ENCODE data around the gene MDN1. TPM values are rescaled to one million over a fixed set of nuclear protein-coding genes. Genes with fewer than 3 reads are reported as not detected.

Gene MDN1
- total and polyA plus RNA-seq, 2 of the 4 experiments (the other 2 are of a cell fraction), result 7.7 to 26.7 TPM

DNA sequence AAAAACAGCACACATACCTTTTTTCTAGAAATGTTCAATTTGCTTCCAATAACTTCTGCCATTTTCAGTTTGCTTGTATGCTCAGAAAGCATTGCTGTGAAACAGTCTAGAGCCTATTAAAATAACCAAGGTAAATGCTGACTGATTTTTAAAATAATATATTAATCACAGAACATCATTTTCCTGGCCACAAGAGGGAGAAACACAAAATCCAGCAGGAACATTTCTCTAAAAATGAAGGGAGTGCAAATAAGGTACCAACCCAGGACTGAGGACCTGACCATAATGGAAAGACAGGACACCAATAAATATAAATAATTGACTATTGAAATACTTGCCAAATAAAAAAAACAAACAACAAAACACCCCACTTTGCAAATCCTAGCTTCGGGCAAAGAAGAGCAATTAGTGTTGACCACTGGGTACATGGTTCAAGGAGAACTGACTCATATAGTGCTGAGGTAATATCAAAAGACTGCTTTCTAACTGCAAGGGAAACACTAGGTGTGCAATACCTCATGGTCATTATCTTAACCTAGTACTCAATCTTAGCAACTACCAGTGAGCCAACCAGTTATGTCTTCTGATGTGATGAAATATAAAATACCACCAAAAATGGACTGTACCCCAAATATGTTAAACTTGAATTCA, 42.9 kb downstream of the MDN1 start:
- Histone ChIP-seq H3K9ac (ENCODE audit: low read depth, low read length) (no peak overlapping the region), H2AK5ac (ENCODE audit: low read depth, low read length) (no peak overlapping the region), H3K4me2 (ENCODE audit: low read depth, low read length) (no peak overlapping the region), H3K27me3 (ENCODE audit: control insufficient read depth, insufficient read depth, low read length) (no peaks in the 10 kb centered on the region), H4K20me1 (ENCODE audit: insufficient read depth, low read length) (no peaks in the 10 kb centered on the region), H3K23ac (ENCODE audit: low read depth, low read length) (no peak overlapping the region), H3K56ac (ENCODE audit: extremely low read depth, insufficient read depth, low read length) (no peak overlapping the region), H2AFZ (replicated peaks; ENCODE audit: low read length, poor library complexity) (no peak overlapping the region), H4K5ac (ENCODE audit: low read depth, low read length) (no peak overlapping the region), H4K91ac (ENCODE audit: insufficient read depth, low read depth, low read length) (no peak overlapping the region), H2BK120ac (ENCODE audit: low read depth, low read length) (no peak overlapping the region), H4K8ac (ENCODE audit: low read depth in 2 of 2, low read length in 2 of 2) (no peak overlapping the region), H3K79me1 (ENCODE audit: low read depth in 1 of 2, low read length in 2 of 2) (no peaks in the 10 kb centered on the region), H2AK9ac (replicated peaks; ENCODE audit: low read depth, low read length, poor library complexity) (no peak overlapping the region), H2BK15ac (ENCODE audit: low read depth, low read length) (no peak overlapping the region), H3K9me3 (ENCODE audit: control insufficient read depth, insufficient read depth, low read length) (no peaks in the 10 kb centered on the region), H3K9me1 (ENCODE audit: insufficient read depth, low read length) (no peaks in the 10 kb centered on the region), H3K27ac (ENCODE audit: insufficient read depth, low read length) (no peak overlapping the region), H3K4ac (ENCODE audit: low read depth, low read length) (no peak overlapping the region), H3K18ac (ENCODE audit: low read depth, low read length) (no peak overlapping the region), H3K4me1 (ENCODE audit: control insufficient read depth, insufficient read depth, low read length) (no peaks in the 10 kb centered on the region), H3K14ac (replicated peaks; ENCODE audit: low read depth, low read length) (no peak overlapping the region), H2BK20ac (ENCODE audit: low read depth, low read length) (no peak overlapping the region), H3K36me3 (ENCODE audit: control insufficient read depth, insufficient read depth, low read length) (peaks cover 18% of the 10 kb centered on the region), H2BK5ac (ENCODE audit: low read depth, low read length, poor library complexity, severe bottlenecking) (no peak overlapping the region), H3K4me3 (ENCODE audit: insufficient read depth, low read depth, low read length) (no peak overlapping the region)
- TF ChIP-seq NFE2L2 (IDR thresholded peaks at IDR 0.05; ENCODE audit: low read depth, low read length) (no peak), BHLHE40 (IDR thresholded peaks at IDR 0.05; ENCODE audit: low read depth, low read length) (no peak), MXI1 (IDR thresholded peaks at IDR 0.05; ENCODE audit: borderline replicate concordance, low read depth, low read length) (no peak), SMC3 (IDR thresholded peaks at IDR 0.05; ENCODE audit: low read depth, low read length) (no peak), MAZ (IDR thresholded peaks at IDR 0.05; ENCODE audit: borderline replicate concordance, low read depth, low read length) (no peak), RCOR1 (IDR thresholded peaks at IDR 0.05; ENCODE audit: insufficient replicate concordance, low read length) (no peak)
- TF ChIP-seq, protein P1, sequence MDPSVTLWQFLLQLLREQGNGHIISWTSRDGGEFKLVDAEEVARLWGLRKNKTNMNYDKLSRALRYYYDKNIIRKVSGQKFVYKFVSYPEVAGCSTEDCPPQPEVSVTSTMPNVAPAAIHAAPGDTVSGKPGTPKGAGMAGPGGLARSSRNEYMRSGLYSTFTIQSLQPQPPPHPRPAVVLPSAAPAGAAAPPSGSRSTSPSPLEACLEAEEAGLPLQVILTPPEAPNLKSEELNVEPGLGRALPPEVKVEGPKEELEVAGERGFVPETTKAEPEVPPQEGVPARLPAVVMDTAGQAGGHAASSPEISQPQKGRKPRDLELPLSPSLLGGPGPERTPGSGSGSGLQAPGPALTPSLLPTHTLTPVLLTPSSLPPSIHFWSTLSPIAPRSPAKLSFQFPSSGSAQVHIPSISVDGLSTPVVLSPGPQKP (IDR thresholded peaks at IDR 0.05; ENCODE audit: borderline replicate concordance, low read depth, low read length), result no peak
- ChIA-PET POLR2A (ENCODE audit: unreplicated experiment) (no interaction called here), CTCF (no interaction called here)
- DNase-seq (no peak), ATAC-seq (ENCODE audit: low read depth) (no peak)
- intact Hi-C loops (cut with micrococcal nuclease), result no loop called here
- in situ Hi-C loops (cut with MboI; ENCODE audit: low sequenced_read_pairs), result no loop called here
- no CpG with 5 or more reads among the region's 1 CpG for WGBS, 2 experiments (ENCODE audit: extremely low coverage in 2 of 2, insufficient read length in 1 of 2)
- no TSS peak for BruUV-seq (replicated peaks)
- dilution Hi-C loops (cut with HindIII; ENCODE audit: low sequenced_read_pairs, unreplicated experiment), result no loop called here
